ENCODE measurements around the gene WASHC1.
A peak's percentile ranks its signal among the peaks of the same experiment; 100 is the strongest.
"Not testable (repeated sequence)": the region's sequence is repeated elsewhere in the genome, so short reads cannot be mapped to it uniquely, and the experiment has no call there.

Gene WASHC1

GRCh38 chr9:11206-11605 lies 18.1 kb downstream of the WASHC1 start:
- not testable (repeated sequence) for DNase-seq

GRCh38 chr9:10653-11053 lies 18.6 kb downstream of the WASHC1 start:
- DNase-seq: peak in 1 of 4 experiments; percentile 4

GRCh38 chr9:10207-10606 lies 19.0 kb downstream of the WASHC1 start:
- DNase-seq: peak in 2 of 4 experiments; percentile 1 to 8
